ENCODE measurements around the gene C3orf33.
A peak's percentile ranks its signal among the peaks of the same experiment; 100 is the strongest.

Gene C3orf33

GRCh38 chr3:155737844-155738460 lies 68.1 kb downstream of the C3orf33 start:
- Histone ChIP-seq H3K27me3 (ENCODE audit: insufficient read depth, poor library complexity, severe bottlenecking) (no peaks in the 10 kb centered on the region), H3K4me3 (replicated peaks; ENCODE audit: insufficient read depth, low read length) (no peak overlapping the region; the same call in 1 of the 2 replicates), H3K27ac (replicated peaks) (peak overlapping the region; percentile 64)
- TF ChIP-seq SPI1 (IDR thresholded peaks at IDR 0.05; ENCODE audit: borderline replicate concordance, low read depth) (peak; percentile 88), POLR2AphosphoS5 (IDR thresholded peaks at IDR 0.05; ENCODE audit: low read depth) (no peak)
- DNase-seq (ENCODE audit: low read depth in 1 of 2, low spot score in 1 of 2): peak; percentile 13 to 40

- H3K4me3 ChIP-seq (replicated peaks; ENCODE audit: insufficient read depth, low read length): no peak overlapping the region
- no peak overlapping the region for H3K27ac ChIP-seq (replicated peaks)
- H3K27me3 ChIP-seq (ENCODE audit: insufficient read depth, poor library complexity, severe bottlenecking): no peaks in the 10 kb centered on the region
- DNase-seq (ENCODE audit: low read depth in 1 of 2, low spot score in 1 of 2): no peak
- TF ChIP-seq POLR2AphosphoS5 (IDR thresholded peaks at IDR 0.05; ENCODE audit: low read depth) (no peak), CTCF (IDR thresholded peaks at IDR 0.05; ENCODE audit: insufficient read depth, low read length) (no peak), SPI1 (IDR thresholded peaks at IDR 0.05; ENCODE audit: borderline replicate concordance, low read depth) (no peak), GABPA (IDR thresholded peaks at IDR 0.05; ENCODE audit: low read depth) (no peak), REST (IDR thresholded peaks at IDR 0.05; ENCODE audit: insufficient replicate concordance, low read depth) (no peak)
Observed at GRCh38 chr3:155736381-155736780, 69.7 kb downstream of the C3orf33 start.

- Histone ChIP-seq H3K27me3 (ENCODE audit: insufficient read depth, poor library complexity, severe bottlenecking) (no peaks in the 10 kb centered on the region), H3K27ac (replicated peaks) (no peak overlapping the region), H3K4me3 (replicated peaks; ENCODE audit: insufficient read depth, low read length) (no peak overlapping the region)
- TF ChIP-seq CTCF (IDR thresholded peaks at IDR 0.05; ENCODE audit: insufficient read depth, low read length) (no peak), REST (IDR thresholded peaks at IDR 0.05; ENCODE audit: insufficient replicate concordance, low read depth) (no peak), SPI1 (IDR thresholded peaks at IDR 0.05; ENCODE audit: borderline replicate concordance, low read depth) (no peak), POLR2AphosphoS5 (IDR thresholded peaks at IDR 0.05; ENCODE audit: low read depth) (no peak), GABPA (IDR thresholded peaks at IDR 0.05; ENCODE audit: low read depth) (no peak)
- no peak for DNase-seq (ENCODE audit: low read depth in 1 of 2, low spot score in 1 of 2)
Observed at GRCh38 chr3:155730843-155731242, 75.2 kb downstream of the C3orf33 start.

GRCh38 chr3:155727836-155728235 lies 78.2 kb downstream of the C3orf33 start:
- H3K27ac ChIP-seq (replicated peaks): no peak overlapping the region

More at GRCh38 chr3:155727836-155728235, 78.2 kb downstream of the C3orf33 start:
- Histone ChIP-seq H3K27me3 (ENCODE audit: insufficient read depth, poor library complexity, severe bottlenecking) (no peaks in the 10 kb centered on the region), H3K4me3 (replicated peaks; ENCODE audit: insufficient read depth, low read length) (no peak overlapping the region)
- TF ChIP-seq CTCF (IDR thresholded peaks at IDR 0.05; ENCODE audit: insufficient read depth, low read length) (no peak), SPI1 (IDR thresholded peaks at IDR 0.05; ENCODE audit: borderline replicate concordance, low read depth) (no peak), POLR2AphosphoS5 (IDR thresholded peaks at IDR 0.05; ENCODE audit: low read depth) (no peak), GABPA (IDR thresholded peaks at IDR 0.05; ENCODE audit: low read depth) (no peak), REST (IDR thresholded peaks at IDR 0.05; ENCODE audit: insufficient replicate concordance, low read depth) (no peak)
- DNase-seq (ENCODE audit: low read depth in 1 of 2, low spot score in 1 of 2): no peak

Measured in HL-60 (cell line).